Thymus (tissue), 11 donors: ENCODE data around the gene NEK1. TPM values are rescaled to one million over a fixed set of nuclear protein-coding genes. Genes with fewer than 3 reads are reported as not detected.
"Not testable (repeated sequence)": the region's sequence is repeated elsewhere in the genome, so short reads cannot be mapped to it uniquely, and the experiment has no call there.

Experiments used
- DNase-seq, 9 donors: peaks; one replicate each; pipeline ENCODE4 v3.0.0-alpha.2; 2013; ENCODE audit warnings: low spot score in 9 of 9, low read depth in 6 of 9, missing footprints in 1 of 9
- H3K27ac ChIP-seq, 2 donors: one replicate each; pipeline ENCODE4 v1.5.1; 2013; ENCODE audit warnings: control low read depth in 1 of 2, low read depth in 1 of 2, low read length in 1 of 2, mild to moderate bottlenecking in 1 of 2, moderate library complexity in 1 of 2
- H3K27me3 ChIP-seq, 2 donors: one replicate each; pipeline ENCODE4 v1.5.1; 2013; ENCODE audit warnings: low read length in 1 of 2; ENCODE audit not compliant: control insufficient read depth in 2 of 2, insufficient read depth in 1 of 2
- H3K36me3 ChIP-seq, 2 donors: one replicate each; pipeline ENCODE4 v1.5.1; 2013; ENCODE audit warnings: low read length in 1 of 2, mild to moderate bottlenecking in 1 of 2, moderate library complexity in 1 of 2; ENCODE audit not compliant: control insufficient read depth in 2 of 2, insufficient read depth in 2 of 2
- H3K4me1 ChIP-seq, 2 donors: one replicate each; pipeline ENCODE4 v1.5.1; 2013; ENCODE audit warnings: low read length in 2 of 2; ENCODE audit not compliant: control insufficient read depth in 2 of 2, insufficient read depth in 2 of 2
- H3K4me3 ChIP-seq, 2 donors: one replicate each; pipeline ENCODE4 v1.5.1; 2013; ENCODE audit warnings: low read length in 2 of 2, control low read depth in 1 of 2, mild to moderate bottlenecking in 1 of 2
- H3K9me3 ChIP-seq, 2 donors: one replicate each; pipeline ENCODE4 v1.5.1; 2013; ENCODE audit warnings: low read length in 1 of 2, mild to moderate bottlenecking in 1 of 2; ENCODE audit not compliant: control insufficient read depth in 2 of 2, insufficient read depth in 1 of 2
- WGBS: extraction: QIAGEN DNeasy Blood & Tissue Kit; methylation state at CpG from one replicate; pipeline ENCODE4 v1.1.7; 2013; 5-methylcytosine and 5-hydroxymethylcytosine counted together
- polyA plus RNA-seq: library from polyadenylated mRNA; stranded (reverse); fragments of 200-250 nt; gene quantifications from one replicate; pipeline ENCODE4 v1.2.3, GENCODE V29; 2013
- total RNA-seq: library from RNA; stranded (reverse); fragments of 120-200 nt; gene quantifications from one replicate; pipeline ENCODE4 v1.2.4, GENCODE V29; 2013
- donor health status: healthy.

The NEK1 gene
- total and polyA plus RNA-seq, 2 donors, result 9.9 to 10.2 TPM

- not testable (repeated sequence) for H3K9me3 ChIP-seq, H3K4me1 ChIP-seq, H3K27me3 ChIP-seq, DNase-seq, H3K36me3 ChIP-seq, H3K27ac ChIP-seq, H3K4me3 ChIP-seq
- WGBS, result 71% methylated on average over 1 of the region's 1 CpG
Observed at GRCh38 chr4:169452644-169453043, 159.7 kb downstream of the NEK1 start.

- not testable (repeated sequence) for DNase-seq, H3K27ac ChIP-seq
- WGBS, result 95% methylated on average over 10 of the region's 10 CpGs
Observed at GRCh38 chr4:169448935-169449334, 163.4 kb downstream of the NEK1 start.

GRCh38 chr4:169446824-169447223 lies 165.6 kb downstream of the NEK1 start:
- Histone ChIP-seq H3K27me3 (no peaks in the 10 kb centered on the region), H3K4me3 (no peak overlapping the region), H3K4me1 (no peaks in the 10 kb centered on the region), H3K36me3 (peaks cover 0 to 4% of the 10 kb centered on the region in 2 donors), H3K27ac (no peak overlapping the region), H3K9me3 (peaks cover 0 to 13% of the 10 kb centered on the region in 2 donors)
- DNase-seq, result no peak
- WGBS, result 93% methylated on average over 4 of the region's 4 CpGs

More at GRCh38 chr4:169448935-169449334, 163.4 kb downstream of the NEK1 start:
- H3K4me1 ChIP-seq, H3K27me3 ChIP-seq, H3K4me3 ChIP-seq, H3K36me3 ChIP-seq, H3K9me3 ChIP-seq: not testable (repeated sequence)

- Histone ChIP-seq H3K27ac (no peak overlapping the region), H3K9me3 (peaks cover 0 to 12% of the 10 kb centered on the region in 2 donors), H3K4me1 (no peaks in the 10 kb centered on the region), H3K4me3 (no peak overlapping the region), H3K36me3 (peaks cover 0 to 4% of the 10 kb centered on the region in 2 donors), H3K27me3 (no peaks in the 10 kb centered on the region)
- DNase-seq, result no peak
- 96% methylated on average over 1 of the region's 1 CpG for WGBS
Observed at GRCh38 chr4:169443748-169444147, 168.6 kb downstream of the NEK1 start.

GRCh38 chr4:169440446-169440845 lies 171.9 kb downstream of the NEK1 start:
- Histone ChIP-seq H3K36me3 (peaks cover 0 to 4% of the 10 kb centered on the region in 2 donors), H3K27ac (no peak overlapping the region), H3K4me1 (no peaks in the 10 kb centered on the region), H3K4me3 (no peak overlapping the region), H3K9me3 (peaks cover 0 to 6% of the 10 kb centered on the region in 2 donors), H3K27me3 (no peaks in the 10 kb centered on the region)
- no peak for DNase-seq
- 96% methylated on average over 3 of the region's 3 CpGs for WGBS

GRCh38 chr4:169439244-169439643 lies 173.1 kb downstream of the NEK1 start:
- peaks cover 0 to 4% of the 10 kb centered on the region in 2 donors for H3K36me3 ChIP-seq
- 92% methylated on average over 1 of the region's 1 CpG for WGBS
- no peak overlapping the region for H3K4me3 ChIP-seq
- H3K9me3 ChIP-seq, result peaks cover 0 to 6% of the 10 kb centered on the region in 2 donors
- H3K27me3 ChIP-seq, result no peaks in the 10 kb centered on the region
- no peaks in the 10 kb centered on the region for H3K4me1 ChIP-seq
- H3K27ac ChIP-seq, result no peak overlapping the region
- DNase-seq, result no peak

- no peak for DNase-seq
- no peaks in the 10 kb centered on the region for H3K27me3 ChIP-seq
- no peaks in the 10 kb centered on the region for H3K4me1 ChIP-seq
- peaks cover 0 to 6% of the 10 kb centered on the region in 2 donors for H3K9me3 ChIP-seq
- H3K4me3 ChIP-seq, result no peak overlapping the region
- 95% methylated on average over 2 of the region's 2 CpGs for WGBS
- H3K36me3 ChIP-seq, result peaks cover 0 to 4% of the 10 kb centered on the region in 2 donors
- no peak overlapping the region for H3K27ac ChIP-seq
Observed at GRCh38 chr4:169438057-169438480, 174.3 kb downstream of the NEK1 start.

- Histone ChIP-seq H3K4me3 (no peak overlapping the region), H3K36me3 (peaks cover 0 to 4% of the 10 kb centered on the region in 2 donors), H3K27ac (no peak overlapping the region), H3K27me3 (no peaks in the 10 kb centered on the region), H3K9me3 (peaks cover 0 to 6% of the 10 kb centered on the region in 2 donors), H3K4me1 (no peaks in the 10 kb centered on the region)
- WGBS, result 94% methylated on average over 7 of the region's 7 CpGs
- DNase-seq, result no peak
Observed at GRCh38 chr4:169437299-169438047, 174.9 kb downstream of the NEK1 start.

GRCh38 chr4:169436734-169437133 lies 175.6 kb downstream of the NEK1 start:
- H3K27me3 ChIP-seq, result no peaks in the 10 kb centered on the region
- H3K27ac ChIP-seq, result no peak overlapping the region
- H3K4me1 ChIP-seq, result no peaks in the 10 kb centered on the region
- peaks cover 0 to 1% of the 10 kb centered on the region in 2 donors for H3K9me3 ChIP-seq
- DNase-seq, result no peak
- H3K4me3 ChIP-seq, result no peak overlapping the region
- H3K36me3 ChIP-seq, result no peaks in the 10 kb centered on the region
